Body of pancreas (tissue), 4 donors: ENCODE measurements around the gene NDUFS1.
"Not testable (repeated sequence)": the region's sequence is repeated elsewhere in the genome, so short reads cannot be mapped to it uniquely, and the experiment has no call there.

Experiments used
- CTCF ChIP-seq, 7 experiments: fragments of 450-650 bp in 4 of 7; fragments of 200-600 bp in 3 of 7; sonication (generic) in 3 of 7; IDR thresholded peaks; one replicate each; pipeline ENCODE4 v1.5.1; 2016 to 2019; ENCODE audit warnings: antibody characterized with exemption in 7 of 7
- POLR2A ChIP-seq, 3 donors: fragments of 450-650 bp; IDR thresholded peaks; one replicate each; pipeline ENCODE4 v1.6.1; 2016; ENCODE audit warnings: antibody characterized with exemption in 3 of 3, mild to moderate bottlenecking in 2 of 3

GRCh38 chr2:206098872-206099271 lies 60.4 kb downstream of the NDUFS1 start:
- not testable (repeated sequence) for TF ChIP-seq CTCF, POLR2A (IDR thresholded peaks at IDR 0.05)
